ENCODE results near the gene ZNF654.

DNA sequence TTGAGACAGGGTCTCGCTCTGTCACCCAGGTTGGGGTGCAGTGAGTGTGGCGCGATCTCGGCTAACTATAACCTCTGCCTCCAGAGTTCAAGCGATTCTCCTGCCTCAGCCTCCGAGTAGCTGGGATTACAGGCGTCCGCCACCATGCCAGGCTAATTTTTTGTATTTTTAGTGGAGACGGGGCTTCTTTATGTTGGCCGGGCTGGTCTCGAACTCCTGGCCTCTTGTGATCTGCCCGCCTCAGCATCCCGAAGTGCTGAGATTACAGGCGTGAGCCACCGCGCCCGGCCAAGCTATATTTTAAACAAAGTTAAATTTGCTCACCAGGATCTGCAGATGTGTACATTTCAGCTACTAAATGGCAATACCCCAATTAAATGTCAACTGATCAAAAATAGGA lies 89.6 kb downstream of the ZNF654 start:
- TF ChIP-seq, protein P1, sequence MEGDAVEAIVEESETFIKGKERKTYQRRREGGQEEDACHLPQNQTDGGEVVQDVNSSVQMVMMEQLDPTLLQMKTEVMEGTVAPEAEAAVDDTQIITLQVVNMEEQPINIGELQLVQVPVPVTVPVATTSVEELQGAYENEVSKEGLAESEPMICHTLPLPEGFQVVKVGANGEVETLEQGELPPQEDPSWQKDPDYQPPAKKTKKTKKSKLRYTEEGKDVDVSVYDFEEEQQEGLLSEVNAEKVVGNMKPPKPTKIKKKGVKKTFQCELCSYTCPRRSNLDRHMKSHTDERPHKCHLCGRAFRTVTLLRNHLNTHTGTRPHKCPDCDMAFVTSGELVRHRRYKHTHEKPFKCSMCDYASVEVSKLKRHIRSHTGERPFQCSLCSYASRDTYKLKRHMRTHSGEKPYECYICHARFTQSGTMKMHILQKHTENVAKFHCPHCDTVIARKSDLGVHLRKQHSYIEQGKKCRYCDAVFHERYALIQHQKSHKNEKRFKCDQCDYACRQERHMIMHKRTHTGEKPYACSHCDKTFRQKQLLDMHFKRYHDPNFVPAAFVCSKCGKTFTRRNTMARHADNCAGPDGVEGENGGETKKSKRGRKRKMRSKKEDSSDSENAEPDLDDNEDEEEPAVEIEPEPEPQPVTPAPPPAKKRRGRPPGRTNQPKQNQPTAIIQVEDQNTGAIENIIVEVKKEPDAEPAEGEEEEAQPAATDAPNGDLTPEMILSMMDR (conservative IDR thresholded peaks at IDR 0.05; ENCODE audit: low read length): no peak
- TF ChIP-seq EZH2phosphoT487 (IDR thresholded peaks at IDR 0.05; ENCODE audit: borderline replicate concordance, low read depth, low read length): no peak

Measured in OCI-LY7 (cell line).